H9 (cell line): ENCODE results near the gene PDE8A. TPM values are rescaled to one million over a fixed set of nuclear protein-coding genes. Genes with fewer than 3 reads are reported as not detected.

ENCODE experiments used
- DNase-seq: peaks from one replicate; pipeline ENCODE4 v3.0.0-alpha.2; 2017
- H2AFZ ChIP-seq: one replicate; pipeline ENCODE4 v1.6.1; 2013; ENCODE audit warnings: mild to moderate bottlenecking, low read length, control low read depth, moderate library complexity
- H2AK5ac ChIP-seq: 2 replicates; pipeline ENCODE4 v1.6.1; 2013; ENCODE audit warnings: low read length, control low read depth, mixed read lengths; ENCODE audit not compliant: insufficient read length
- H2BK120ac ChIP-seq: one replicate; pipeline ENCODE4 v1.6.1; 2013; ENCODE audit warnings: low read depth, mild to moderate bottlenecking, low read length, control low read depth, inconsistent platforms; ENCODE audit not compliant: poor library complexity, severe bottlenecking
- H2BK12ac ChIP-seq: 2 replicates; pipeline ENCODE4 v1.6.1; 2013; ENCODE audit warnings: low read length, control low read depth, mixed read lengths, low read depth; ENCODE audit not compliant: insufficient read length
- H2BK15ac ChIP-seq: 2 replicates; pipeline ENCODE4 v1.6.1; 2013; ENCODE audit warnings: low read depth, low read length, control low read depth
- H2BK20ac ChIP-seq: one replicate; pipeline ENCODE4 v1.6.1; 2013; ENCODE audit warnings: low read depth, mild to moderate bottlenecking, low read length, control low read depth, inconsistent platforms; ENCODE audit not compliant: poor library complexity, severe bottlenecking
- H2BK5ac ChIP-seq: 2 replicates; pipeline ENCODE4 v1.6.1; 2013; ENCODE audit warnings: low read length, control low read depth, mixed read lengths; ENCODE audit not compliant: insufficient read length
- H3K14ac ChIP-seq: 2 replicates; pipeline ENCODE4 v1.6.1; 2013; ENCODE audit warnings: low read length, control low read depth; ENCODE audit not compliant: insufficient read depth
- H3K18ac ChIP-seq: 2 replicates; pipeline ENCODE4 v1.6.1; 2013; ENCODE audit warnings: low read depth, mild to moderate bottlenecking, mixed read lengths, low read length, control low read depth; ENCODE audit not compliant: insufficient read length
- H3K23ac ChIP-seq: 2 replicates; pipeline ENCODE4 v1.6.1; 2013; ENCODE audit warnings: low read length, control low read depth, mixed read lengths, low read depth; ENCODE audit not compliant: insufficient read length
- H3K23me2 ChIP-seq: 2 replicates; pipeline ENCODE4 v1.6.1; 2013; ENCODE audit warnings: low read depth, mild to moderate bottlenecking, mixed read lengths, low read length, control low read depth; ENCODE audit not compliant: insufficient read length, poor library complexity, severe bottlenecking
- H3K27ac ChIP-seq: 2 replicates; pipeline ENCODE4 v1.5.1; 2013; ENCODE audit warnings: low read length, control low read depth, mixed read lengths, low read depth; ENCODE audit not compliant: insufficient read length
- H3K27me3 ChIP-seq: 2 replicates; pipeline ENCODE4 v1.6.1; 2013; ENCODE audit warnings: low read length, control low read depth, inconsistent platforms; ENCODE audit not compliant: insufficient read depth
- H3K4ac ChIP-seq: 2 replicates; pipeline ENCODE4 v1.6.1; 2013; ENCODE audit warnings: low read depth, mild to moderate bottlenecking, control low read depth, inconsistent platforms, low read length, moderate library complexity
- H3K4me1 ChIP-seq: 2 replicates; pipeline ENCODE4 v1.6.1; 2013; ENCODE audit warnings: low read length, control low read depth, inconsistent platforms; ENCODE audit not compliant: insufficient read depth
- H3K4me2 ChIP-seq: 2 replicates; pipeline ENCODE4 v1.6.1; 2013; ENCODE audit warnings: low read length, control low read depth, mixed read lengths; ENCODE audit not compliant: insufficient read length, insufficient read depth
- H3K56ac ChIP-seq: 2 replicates; pipeline ENCODE4 v1.6.1; 2013; ENCODE audit warnings: low read depth, mild to moderate bottlenecking, mixed read lengths, low read length, control low read depth; ENCODE audit not compliant: insufficient read length
- H3K79me1 ChIP-seq: 2 replicates; pipeline ENCODE4 v1.6.1; 2013; ENCODE audit warnings: low read depth, mild to moderate bottlenecking, moderate library complexity, low read length, control low read depth, inconsistent platforms; ENCODE audit not compliant: insufficient read depth, poor library complexity, severe bottlenecking
- H3K79me2 ChIP-seq: 2 replicates; pipeline ENCODE4 v1.6.1; 2013; ENCODE audit warnings: low read length, control low read depth, inconsistent platforms; ENCODE audit not compliant: insufficient read depth
- H3K9ac ChIP-seq: 2 replicates; pipeline ENCODE4 v1.6.1; 2013; ENCODE audit warnings: low read length, control low read depth, mixed read lengths; ENCODE audit not compliant: insufficient read length; ENCODE audit errors: extremely low read depth
- H3K9me3 ChIP-seq: one replicate; pipeline ENCODE4 v1.6.1; 2013; ENCODE audit warnings: low read depth, low read length, inconsistent platforms; ENCODE audit not compliant: control insufficient read depth
- H3T11ph ChIP-seq: one replicate; pipeline ENCODE4 v1.6.1; 2013; ENCODE audit warnings: mild to moderate bottlenecking, low read length, control low read depth, inconsistent platforms
- H4K20me1 ChIP-seq: one replicate; pipeline ENCODE4 v1.6.1; 2013; ENCODE audit not compliant: control insufficient read depth, insufficient read length, insufficient read depth
- H4K5ac ChIP-seq: 2 replicates; pipeline ENCODE4 v1.6.1; 2013; ENCODE audit warnings: low read depth, mild to moderate bottlenecking, mixed read lengths, low read length, control low read depth; ENCODE audit not compliant: insufficient read length
- H4K8ac ChIP-seq: replicated peaks from 2 replicates; pipeline ENCODE4 v1.6.1; 2013; ENCODE audit warnings: low read length, control low read depth, mixed read lengths, low read depth; ENCODE audit not compliant: insufficient read length
- H4K91ac ChIP-seq: 2 replicates; pipeline ENCODE4 v1.6.1; 2013; ENCODE audit warnings: low read depth, mild to moderate bottlenecking, moderate library complexity, mixed read lengths, low read length, control low read depth; ENCODE audit not compliant: insufficient read length
- H3K27ac Mint-ChIP-seq, 3 experiments: 2 replicates in 2 of 3; 3 replicates in 1 of 3; pipeline ENCODE4 v1.8.0; 2020 to 2021; ENCODE audit warnings: mixed read lengths in 3 of 3, mild to moderate bottlenecking in 1 of 3, moderate library complexity in 1 of 3
- H3K27me3 Mint-ChIP-seq: 2 replicates; pipeline ENCODE4 v1.8.0; 2021; ENCODE audit warnings: low read depth, mild to moderate bottlenecking, moderate library complexity, mixed read lengths
- H3K36me3 Mint-ChIP-seq, 3 experiments: 2 replicates in 2 of 3; 3 replicates in 1 of 3; pipeline ENCODE4 v1.8.0; 2020 to 2021; ENCODE audit warnings: low read depth in 3 of 3, mixed read lengths in 3 of 3; ENCODE audit not compliant: insufficient read depth in 1 of 3
- H3K4me1 Mint-ChIP-seq, 2 experiments: 2 replicates each; pipeline ENCODE4 v1.8.0; 2020; ENCODE audit warnings: mixed read lengths in 2 of 2
- H3K4me3 Mint-ChIP-seq, 2 experiments: 2 replicates in 1 of 2; 3 replicates in 1 of 2; pipeline ENCODE4 v1.8.0; 2020 to 2021; ENCODE audit warnings: mild to moderate bottlenecking in 2 of 2, mixed read lengths in 2 of 2, moderate library complexity in 1 of 2
- H3K9me3 Mint-ChIP-seq, 2 experiments: 2 replicates in 1 of 2; 3 replicates in 1 of 2; pipeline ENCODE4 v1.8.0; 2020; ENCODE audit warnings: mild to moderate bottlenecking in 2 of 2, mixed read lengths in 2 of 2, moderate library complexity in 1 of 2
- CTCF ChIP-seq: fragments of 200-600 bp; sonication (generic); conservative IDR thresholded peaks from 3 replicates; pipeline ENCODE4 v1.8.0; 2021; ENCODE audit warnings: antibody characterized with exemption, mild to moderate bottlenecking
- WGBS: extraction: QIAGEN DNeasy Blood & Tissue Kit; methylation state at CpG from one replicate; pipeline ENCODE4 v1.1.7; 2013; ENCODE audit warnings: missing lambda C conversion rate, low lambda C conversion rate, mixed read lengths; ENCODE audit not compliant: insufficient read length; ENCODE audit errors: extremely low coverage; 5-methylcytosine and 5-hydroxymethylcytosine counted together
- total RNA-seq: library from RNA; stranded (reverse); gene quantifications from 2 replicates; pipeline ENCODE4 v1.2.1, GENCODE V29; 2021

PDE8A gene
- total RNA-seq, 1 experiment from 2014 or later, result 9.3 TPM

GRCh38 chr15:84968301-84968700, 13.4 kb upstream of the PDE8A start:
- peaks cover 5% of the 10 kb centered on the region for H3K27me3 Mint-ChIP-seq
- H2BK15ac ChIP-seq, result no peak overlapping the region
- H3K79me2 ChIP-seq, result no peaks in the 10 kb centered on the region
- no peak overlapping the region for H2AK5ac ChIP-seq
- H3K27ac ChIP-seq, result no peak overlapping the region
- no peak overlapping the region for H3K27ac Mint-ChIP-seq
- TF ChIP-seq CTCF, result no peak
- no peak overlapping the region for H3K23ac ChIP-seq
- no peak overlapping the region for H3T11ph ChIP-seq
- no CpG with 5 or more reads among the region's 3 CpGs for WGBS
- no peaks in the 10 kb centered on the region for H4K20me1 ChIP-seq
- H3K4me1 ChIP-seq, result no peaks in the 10 kb centered on the region
- no peak overlapping the region for H2BK120ac ChIP-seq
- H3K4me2 ChIP-seq, result no peak overlapping the region
- H2BK12ac ChIP-seq, result no peak overlapping the region
- no peaks in the 10 kb centered on the region for H3K23me2 ChIP-seq
- H3K4me1 Mint-ChIP-seq, result peaks cover 3 to 5% of the 10 kb centered on the region in 2 experiments
- peaks cover 5% of the 10 kb centered on the region for H3K9me3 ChIP-seq
- no peaks in the 10 kb centered on the region for H3K79me1 ChIP-seq
- peaks cover 11 to 23% (median 23%) of the 10 kb centered on the region in 3 experiments for H3K36me3 Mint-ChIP-seq
- H3K56ac ChIP-seq, result no peak overlapping the region
- H3K14ac ChIP-seq, result no peak overlapping the region
- no peaks in the 10 kb centered on the region for H3K27me3 ChIP-seq
- no peak overlapping the region for H3K18ac ChIP-seq
- H3K4ac ChIP-seq, result no peak overlapping the region
- H3K9ac ChIP-seq, result no peak overlapping the region
- H2BK5ac ChIP-seq, result no peak overlapping the region
- no peak overlapping the region for H4K91ac ChIP-seq
- H3K9me3 Mint-ChIP-seq, result peaks cover 25 to 27% of the 10 kb centered on the region in 2 experiments
- no peak overlapping the region for H4K5ac ChIP-seq
- H3K4me3 Mint-ChIP-seq, result no peak overlapping the region
- H2AFZ ChIP-seq, result no peak overlapping the region
- no peak overlapping the region for H2BK20ac ChIP-seq
- H4K8ac ChIP-seq, result no peak overlapping the region
- no peak for DNase-seq
